Caco-2 (cell line): ENCODE data around the gene CLDN11. TPM values are rescaled to one million over a fixed set of nuclear protein-coding genes. Genes with fewer than 3 reads are reported as not detected.

Experiments used
- BruUV-seq: library from RNA; stranded (reverse); fragments of 400-500 nt; replicated peaks from 2 replicates; lab custom pipeline; 2021; lab: Mats Ljungman, UMichigan
- CTCF ChIA-PET: fragments of 300-600 bp; sonication (Branson Sonifier 250); formaldehyde crosslinking; loops from one replicate; lab custom pipeline; 2022; ENCODE audit warnings: antibody characterized with exemption; lab: Charles Lee
- POLR2A ChIA-PET: fragments of 300-600 bp; sonication (Branson Sonifier 250); formaldehyde crosslinking; loops from one replicate; lab custom pipeline; 2022; ENCODE audit warnings: antibody characterized with exemption; lab: Charles Lee
- DNase-seq, 2 experiments: peaks; one replicate each; pipeline versions ENCODE4 v3.0.0 to v3.0.0-alpha.2; 2020 to 2022
- H3K27me3 ChIP-seq: replicated peaks from 2 replicates; pipeline ENCODE4 v1.6.0; 2011; ENCODE audit warnings: low read length; ENCODE audit not compliant: control insufficient read depth, insufficient read depth
- H3K36me3 ChIP-seq: 2 replicates; pipeline ENCODE4 v1.5.1; 2011; ENCODE audit warnings: low read length; ENCODE audit not compliant: control insufficient read depth, insufficient read depth
- H3K4me1 ChIP-seq: fragments of 250-450 bp; sonication (Bioruptor Pico); 2 replicates; pipeline ENCODE4 v1.5.1; 2020; ENCODE audit warnings: mild to moderate bottlenecking
- H3K4me3 ChIP-seq: 2 replicates; pipeline ENCODE4 v1.5.1; 2011; ENCODE audit warnings: low read depth, mild to moderate bottlenecking, control low read depth, low read length
- H3K9me3 ChIP-seq: fragments of 250-450 bp; sonication (Bioruptor Pico); 2 replicates; pipeline ENCODE4 v1.5.1; 2020; ENCODE audit warnings: mild to moderate bottlenecking, moderate library complexity
- H3K27ac Mint-ChIP-seq: one replicate; pipeline ENCODE4 v1.8.0; 2022; ENCODE audit warnings: mixed read lengths; ENCODE audit not compliant: unreplicated experiment
- H3K27me3 Mint-ChIP-seq: one replicate; pipeline ENCODE4 v1.8.0; 2022; ENCODE audit warnings: mixed read lengths; ENCODE audit not compliant: insufficient read depth, unreplicated experiment
- H3K36me3 Mint-ChIP-seq: one replicate; pipeline ENCODE4 v1.8.0; 2022; ENCODE audit warnings: mild to moderate bottlenecking, mixed read lengths; ENCODE audit not compliant: insufficient read depth, unreplicated experiment
- H3K4me1 Mint-ChIP-seq: one replicate; pipeline ENCODE4 v1.8.0; 2022; ENCODE audit warnings: low read depth, mixed read lengths; ENCODE audit not compliant: unreplicated experiment
- H3K4me3 Mint-ChIP-seq: one replicate; pipeline ENCODE4 v1.8.0; 2022; ENCODE audit warnings: mild to moderate bottlenecking, moderate library complexity, mixed read lengths; ENCODE audit not compliant: unreplicated experiment
- H3K9me3 Mint-ChIP-seq: one replicate; pipeline ENCODE4 v1.8.0; 2022; ENCODE audit warnings: mixed read lengths; ENCODE audit not compliant: unreplicated experiment
- intact Hi-C: fragments of 100-400 bp; cut with micrococcal nuclease; formaldehyde crosslinking; loops from one replicate; pipeline ENCODE4 v1.10.0; 2022; ENCODE audit not compliant: unreplicated experiment
- total RNA-seq: library from RNA; stranded (reverse); gene quantifications from 2 replicates; pipeline ENCODE4 v1.2.3, GENCODE V29; 2022
- TF ChIP-seq, protein P1 (sequence below), 2 experiments: fragments of 200-600 bp in 1 of 2; IDR thresholded peaks; 1 replicate in 1 of 2; 2 replicates in 1 of 2; pipeline versions ENCODE4 v1.5.1 to v1.8.0; 2011 to 2022; ENCODE audit warnings: antibody characterized with exemption in 1 of 2, control low read depth in 1 of 2, inconsistent platforms in 1 of 2, low read depth in 1 of 2, low read length in 1 of 2, mild to moderate bottlenecking in 1 of 2, moderate library complexity in 1 of 2; ENCODE audit not compliant: insufficient read depth in 1 of 2, severe bottlenecking in 1 of 2, unreplicated experiment in 1 of 2

CLDN11 gene
- total RNA-seq, 1 experiment from 2014 or later = 0.41 TPM

GRCh38 chr3:170383567-170383966 is 35.1 kb upstream of the CLDN11 start:
- Histone ChIP-seq H3K27me3 (no peaks in the 10 kb centered on the region), H3K9me3 (no peaks in the 10 kb centered on the region), H3K4me1 (no peaks in the 10 kb centered on the region), H3K36me3 (no peaks in the 10 kb centered on the region), H3K4me3 (no peak overlapping the region)
- intact Hi-C loops = no loop called here
- Mint-ChIP-seq H3K27ac (no peak overlapping the region), H3K9me3 (no peaks in the 10 kb centered on the region), H3K27me3 (no peaks in the 10 kb centered on the region), H3K36me3 (peaks cover 10% of the 10 kb centered on the region), H3K4me1 (no peaks in the 10 kb centered on the region), H3K4me3 (no peak overlapping the region)
- TF ChIP-seq, protein P1, sequence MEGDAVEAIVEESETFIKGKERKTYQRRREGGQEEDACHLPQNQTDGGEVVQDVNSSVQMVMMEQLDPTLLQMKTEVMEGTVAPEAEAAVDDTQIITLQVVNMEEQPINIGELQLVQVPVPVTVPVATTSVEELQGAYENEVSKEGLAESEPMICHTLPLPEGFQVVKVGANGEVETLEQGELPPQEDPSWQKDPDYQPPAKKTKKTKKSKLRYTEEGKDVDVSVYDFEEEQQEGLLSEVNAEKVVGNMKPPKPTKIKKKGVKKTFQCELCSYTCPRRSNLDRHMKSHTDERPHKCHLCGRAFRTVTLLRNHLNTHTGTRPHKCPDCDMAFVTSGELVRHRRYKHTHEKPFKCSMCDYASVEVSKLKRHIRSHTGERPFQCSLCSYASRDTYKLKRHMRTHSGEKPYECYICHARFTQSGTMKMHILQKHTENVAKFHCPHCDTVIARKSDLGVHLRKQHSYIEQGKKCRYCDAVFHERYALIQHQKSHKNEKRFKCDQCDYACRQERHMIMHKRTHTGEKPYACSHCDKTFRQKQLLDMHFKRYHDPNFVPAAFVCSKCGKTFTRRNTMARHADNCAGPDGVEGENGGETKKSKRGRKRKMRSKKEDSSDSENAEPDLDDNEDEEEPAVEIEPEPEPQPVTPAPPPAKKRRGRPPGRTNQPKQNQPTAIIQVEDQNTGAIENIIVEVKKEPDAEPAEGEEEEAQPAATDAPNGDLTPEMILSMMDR (IDR thresholded peaks at IDR 0.05; ENCODE audit: insufficient read depth in 1 of 2, low read depth in 1 of 2, low read length in 1 of 2, severe bottlenecking in 1 of 2, unreplicated experiment in 1 of 2) = no peak
- BruUV-seq = no TSS peak
- CTCF ChIA-PET = no interaction called here
- POLR2A ChIA-PET = no interaction called here
- DNase-seq = no peak

GRCh38 chr3:170386468-170386867 is 32.2 kb upstream of the CLDN11 start:
- Mint-ChIP-seq H3K27ac (no peak overlapping the region), H3K36me3 (peaks cover 10% of the 10 kb centered on the region), H3K4me1 (no peaks in the 10 kb centered on the region), H3K27me3 (no peaks in the 10 kb centered on the region), H3K9me3 (no peaks in the 10 kb centered on the region), H3K4me3 (no peak overlapping the region)
- Histone ChIP-seq H3K4me1 (no peaks in the 10 kb centered on the region), H3K9me3 (no peaks in the 10 kb centered on the region), H3K36me3 (no peaks in the 10 kb centered on the region), H3K27me3 (no peaks in the 10 kb centered on the region), H3K4me3 (no peak overlapping the region)
- intact Hi-C loops = no loop called here
- BruUV-seq = no TSS peak
- DNase-seq = no peak
- TF ChIP-seq, protein P1 (IDR thresholded peaks at IDR 0.05; ENCODE audit: insufficient read depth in 1 of 2, low read depth in 1 of 2, low read length in 1 of 2, severe bottlenecking in 1 of 2, unreplicated experiment in 1 of 2) = no peak
- ChIA-PET POLR2A (no interaction called here), CTCF (no interaction called here)

- H3K4me3 ChIP-seq = no peak overlapping the region
- no peaks in the 10 kb centered on the region for H3K4me1 ChIP-seq
- CTCF ChIA-PET = no interaction called here
- POLR2A ChIA-PET = no interaction called here
- TF ChIP-seq, protein P1 (IDR thresholded peaks at IDR 0.05; ENCODE audit: insufficient read depth in 1 of 2, low read depth in 1 of 2, low read length in 1 of 2, severe bottlenecking in 1 of 2, unreplicated experiment in 1 of 2) = no peak
- Mint-ChIP-seq H3K4me3 (no peak overlapping the region), H3K27me3 (no peaks in the 10 kb centered on the region), H3K4me1 (no peaks in the 10 kb centered on the region), H3K27ac (no peak overlapping the region), H3K9me3 (no peaks in the 10 kb centered on the region), H3K36me3 (peaks cover 10% of the 10 kb centered on the region)
- no peaks in the 10 kb centered on the region for H3K9me3 ChIP-seq
- no peak for DNase-seq
- intact Hi-C loops = no loop called here
- H3K36me3 ChIP-seq = no peaks in the 10 kb centered on the region
- no TSS peak for BruUV-seq
- no peaks in the 10 kb centered on the region for H3K27me3 ChIP-seq
These were observed 30.7 kb upstream of the CLDN11 start for GRCh38 chr3:170387950-170388349.
